Thymus (tissue), 11 donors: ENCODE measurements around the gene PARP6. TPM values are rescaled to one million over a fixed set of nuclear protein-coding genes. Genes with fewer than 3 reads are reported as not detected.
A peak's percentile ranks its signal among the peaks of the same experiment; 100 is the strongest.

ENCODE experiments used
- DNase-seq, 9 donors: peaks; one replicate each; pipeline ENCODE4 v3.0.0-alpha.2; 2013; ENCODE audit warnings: low spot score in 9 of 9, low read depth in 6 of 9, missing footprints in 1 of 9
- H3K27ac ChIP-seq, 2 donors: one replicate each; pipeline ENCODE4 v1.5.1; 2013; ENCODE audit warnings: control low read depth in 1 of 2, low read depth in 1 of 2, low read length in 1 of 2, mild to moderate bottlenecking in 1 of 2, moderate library complexity in 1 of 2
- H3K27me3 ChIP-seq, 2 donors: one replicate each; pipeline ENCODE4 v1.5.1; 2013; ENCODE audit warnings: low read length in 1 of 2; ENCODE audit not compliant: control insufficient read depth in 2 of 2, insufficient read depth in 1 of 2
- H3K36me3 ChIP-seq, 2 donors: one replicate each; pipeline ENCODE4 v1.5.1; 2013; ENCODE audit warnings: low read length in 1 of 2, mild to moderate bottlenecking in 1 of 2, moderate library complexity in 1 of 2; ENCODE audit not compliant: control insufficient read depth in 2 of 2, insufficient read depth in 2 of 2
- H3K4me1 ChIP-seq, 2 donors: one replicate each; pipeline ENCODE4 v1.5.1; 2013; ENCODE audit warnings: low read length in 2 of 2; ENCODE audit not compliant: control insufficient read depth in 2 of 2, insufficient read depth in 2 of 2
- H3K4me3 ChIP-seq, 2 donors: one replicate each; pipeline ENCODE4 v1.5.1; 2013; ENCODE audit warnings: low read length in 2 of 2, control low read depth in 1 of 2, mild to moderate bottlenecking in 1 of 2
- H3K9me3 ChIP-seq, 2 donors: one replicate each; pipeline ENCODE4 v1.5.1; 2013; ENCODE audit warnings: low read length in 1 of 2, mild to moderate bottlenecking in 1 of 2; ENCODE audit not compliant: control insufficient read depth in 2 of 2, insufficient read depth in 1 of 2
- WGBS: extraction: QIAGEN DNeasy Blood & Tissue Kit; methylation state at CpG from one replicate; pipeline ENCODE4 v1.1.7; 2013; 5-methylcytosine and 5-hydroxymethylcytosine counted together
- polyA plus RNA-seq: library from polyadenylated mRNA; stranded (reverse); fragments of 200-250 nt; gene quantifications from one replicate; pipeline ENCODE4 v1.2.3, GENCODE V29; 2013
- total RNA-seq: library from RNA; stranded (reverse); fragments of 120-200 nt; gene quantifications from one replicate; pipeline ENCODE4 v1.2.4, GENCODE V29; 2013
- donor health status: healthy.

The PARP6 gene
- total and polyA plus RNA-seq, 2 donors = 40.5 to 125 TPM

DNA sequence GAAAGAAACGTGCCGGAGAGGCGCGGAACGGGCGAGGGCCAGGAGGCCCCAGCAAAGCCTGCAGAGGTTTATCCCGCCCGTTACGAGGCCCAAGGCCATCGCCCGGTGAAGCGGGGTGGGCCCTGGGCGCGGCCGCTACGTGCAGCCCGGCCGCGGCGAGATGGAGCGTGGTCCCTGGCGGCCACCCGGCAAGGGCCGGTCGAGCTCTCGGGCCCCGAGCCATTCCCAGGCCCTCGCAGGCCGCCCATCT, 42.5 kb downstream of the PARP6 start:
- H3K4me1 ChIP-seq = peaks cover 8 to 47% of the 10 kb centered on the region in 2 donors
- peak overlapping the region; percentile 61 to 85 for H3K4me3 ChIP-seq
- DNase-seq = peak in 2 of 9 donors; percentile 8 to 17
- H3K27me3 ChIP-seq = no peaks in the 10 kb centered on the region
- no peaks in the 10 kb centered on the region for H3K36me3 ChIP-seq
- under 1% methylated on average over 29 of the region's 29 CpGs for WGBS
- peak overlapping the region; percentile 75 to 94 for H3K27ac ChIP-seq
- no peaks in the 10 kb centered on the region for H3K9me3 ChIP-seq

GRCh38 chr15:72229076-72229946, 43.0 kb downstream of the PARP6 start:
- 27% methylated on average over 25 of the region's 25 CpGs for whole genome bisulfite sequencing
- Histone ChIP-seq H3K4me1 (peaks cover 8 to 47% of the 10 kb centered on the region in 2 donors), H3K36me3 (peaks cover 0 to under 1% of the 10 kb centered on the region in 2 donors), H3K27me3 (no peaks in the 10 kb centered on the region), H3K27ac (peak overlapping the region; percentile 75 to 94), H3K9me3 (no peaks in the 10 kb centered on the region), H3K4me3 (peak overlapping the region; percentile 61 to 85)
- peak in 7 of 9 donors; percentile 37 to 79 (median 50) for DNase-seq

GRCh38 chr15:72227720-72228119, 44.6 kb downstream of the PARP6 start:
- Histone ChIP-seq H3K27ac (peak overlapping the region; percentile 75 to 80), H3K36me3 (peaks cover 4 to 10% of the 10 kb centered on the region in 2 donors), H3K27me3 (no peaks in the 10 kb centered on the region), H3K9me3 (no peaks in the 10 kb centered on the region), H3K4me3 (peak overlapping the region in 1 of 2 donors; percentile 13), H3K4me1 (peaks cover 8 to 50% of the 10 kb centered on the region in 2 donors)
- peak in 1 of 9 donors; percentile 24 for DNase-seq
- WGBS = 64% methylated on average over 4 of the region's 4 CpGs

DNA sequence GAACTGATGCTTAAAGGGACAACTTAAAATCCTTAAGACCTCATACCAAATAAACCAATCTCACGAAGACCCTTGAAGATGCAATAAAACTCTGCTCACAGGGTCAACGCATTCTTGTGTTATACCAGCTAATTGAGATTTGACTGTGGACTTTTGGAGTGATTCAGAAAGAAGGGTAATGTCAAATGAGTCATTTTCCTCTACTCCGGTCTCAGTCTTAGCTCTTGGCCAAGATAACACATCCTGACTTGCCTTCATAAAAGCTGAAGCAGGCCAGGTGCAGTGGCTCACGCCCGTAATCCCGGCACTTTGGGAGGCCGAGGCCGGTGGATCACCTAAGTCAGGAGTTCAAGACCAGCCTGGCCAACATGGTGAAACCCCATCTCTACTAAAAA, 45.2 kb downstream of the PARP6 start:
- H3K27me3 ChIP-seq = no peaks in the 10 kb centered on the region
- no peaks in the 10 kb centered on the region for H3K9me3 ChIP-seq
- peak overlapping the region; percentile 75 to 83 for H3K27ac ChIP-seq
- WGBS = 73% methylated on average over 8 of the region's 8 CpGs
- DNase-seq = no peak
- peaks cover 4 to 14% of the 10 kb centered on the region in 2 donors for H3K36me3 ChIP-seq
- peaks cover 8 to 48% of the 10 kb centered on the region in 2 donors for H3K4me1 ChIP-seq
- H3K4me3 ChIP-seq = no peak overlapping the region

- H3K27ac ChIP-seq = peak overlapping the region in 1 of 2 donors; percentile 7
- peaks cover 16 to 32% of the 10 kb centered on the region in 2 donors for H3K36me3 ChIP-seq
Observed at GRCh38 chr15:72223278-72223677, 49.1 kb downstream of the PARP6 start.

DNA sequence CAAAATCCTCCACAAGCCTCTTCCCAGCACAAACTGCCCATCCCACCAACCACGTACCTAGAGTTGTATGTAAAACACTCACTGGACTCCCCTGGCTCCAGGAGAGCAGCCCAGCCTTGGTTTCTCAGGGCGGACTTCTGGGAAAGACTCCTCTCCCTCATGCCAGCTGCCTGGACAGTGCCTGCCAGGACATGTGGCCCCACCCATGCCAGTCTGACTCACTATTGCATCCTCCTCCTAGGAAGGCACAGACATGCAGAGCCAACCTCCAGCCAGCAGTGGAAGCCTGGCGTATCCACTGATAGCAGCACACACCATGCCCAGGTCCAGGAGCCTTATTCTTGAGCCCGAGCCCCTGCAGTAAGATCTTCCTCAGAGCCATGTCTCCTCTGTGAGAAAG, 50.0 kb downstream of the PARP6 start:
- Histone ChIP-seq H3K9me3 (no peaks in the 10 kb centered on the region), H3K4me3 (no peak overlapping the region), H3K36me3 (peaks cover 22 to 38% of the 10 kb centered on the region in 2 donors), H3K27me3 (no peaks in the 10 kb centered on the region), H3K27ac (no peak overlapping the region), H3K4me1 (peaks cover 8 to 20% of the 10 kb centered on the region in 2 donors)
- WGBS = 97% methylated on average over 4 of the region's 4 CpGs
- no peak for DNase-seq

More at GRCh38 chr15:72223278-72223677, 49.1 kb downstream of the PARP6 start:
- no peaks in the 10 kb centered on the region for H3K27me3 ChIP-seq
- H3K4me3 ChIP-seq = no peak overlapping the region
- H3K4me1 ChIP-seq = peaks cover 8 to 29% of the 10 kb centered on the region in 2 donors
- 97% methylated on average over 10 of the region's 10 CpGs for WGBS
- DNase-seq = no peak
- no peaks in the 10 kb centered on the region for H3K9me3 ChIP-seq

DNA sequence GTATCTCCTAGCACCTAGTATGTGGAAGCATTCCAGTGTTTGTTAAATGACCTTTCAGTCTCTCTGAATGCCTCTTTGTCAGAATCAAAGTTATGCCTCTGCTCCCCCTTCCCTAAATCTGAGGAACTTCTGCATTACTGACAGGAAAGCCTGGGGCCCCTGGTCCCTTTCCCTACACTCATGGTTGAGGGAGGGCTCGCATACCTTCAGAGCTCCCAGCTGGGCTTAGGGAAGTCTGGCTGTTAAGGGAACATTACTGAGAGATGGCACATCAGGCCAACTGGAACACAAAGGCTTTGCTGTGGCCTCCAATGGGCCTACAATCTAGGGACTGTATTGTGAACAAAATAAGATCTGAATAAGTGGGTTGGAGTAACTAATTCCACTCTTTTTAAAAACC, 51.7 kb downstream of the PARP6 start:
- Histone ChIP-seq H3K4me1 (peaks cover 0 to 7% of the 10 kb centered on the region in 2 donors), H3K27me3 (no peaks in the 10 kb centered on the region), H3K27ac (no peak overlapping the region), H3K4me3 (no peak overlapping the region), H3K36me3 (peaks cover 36 to 55% of the 10 kb centered on the region in 2 donors), H3K9me3 (no peaks in the 10 kb centered on the region)
- DNase-seq = no peak
- WGBS = 98% methylated on average over 1 of the region's 1 CpG

DNA sequence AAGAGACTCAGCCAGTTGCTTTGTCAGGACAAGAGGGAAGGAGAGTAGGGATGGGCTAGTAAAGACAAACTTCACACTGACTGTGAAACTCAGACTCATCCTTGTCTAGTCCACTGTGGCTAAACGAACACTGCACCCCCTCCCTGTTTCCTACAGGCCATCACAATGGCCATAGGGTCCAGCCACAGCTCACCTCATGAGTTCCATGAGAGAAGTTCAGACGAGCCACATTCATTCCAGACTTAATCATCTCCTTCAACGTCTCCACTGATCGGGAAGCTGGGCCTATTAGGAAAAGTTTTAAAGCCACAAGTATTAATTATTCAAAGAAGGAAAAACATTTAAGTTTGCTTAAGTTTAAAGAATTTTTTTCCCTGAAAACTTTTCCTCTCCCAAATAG, 55.1 kb downstream of the PARP6 start:
- no peak overlapping the region for H3K4me3 ChIP-seq
- H3K27me3 ChIP-seq = no peaks in the 10 kb centered on the region
- no peak overlapping the region for H3K27ac ChIP-seq
- H3K4me1 ChIP-seq = peaks cover 0 to 2% of the 10 kb centered on the region in 2 donors
- 96% methylated on average over 4 of the region's 4 CpGs for WGBS
- no peaks in the 10 kb centered on the region for H3K9me3 ChIP-seq
- H3K36me3 ChIP-seq = peaks cover 43 to 60% of the 10 kb centered on the region in 2 donors
- no peak for DNase-seq

- no peak for DNase-seq
Observed at GRCh38 chr15:72216079-72216478, 56.3 kb downstream of the PARP6 start.

More at GRCh38 chr15:72216079-72216478, 56.3 kb downstream of the PARP6 start:
- H3K36me3 ChIP-seq = peaks cover 53 to 62% of the 10 kb centered on the region in 2 donors
- 97% methylated on average over 1 of the region's 1 CpG for WGBS
- H3K4me3 ChIP-seq = no peak overlapping the region
- H3K27ac ChIP-seq = no peak overlapping the region
- no peaks in the 10 kb centered on the region for H3K4me1 ChIP-seq
- H3K9me3 ChIP-seq = no peaks in the 10 kb centered on the region
- no peaks in the 10 kb centered on the region for H3K27me3 ChIP-seq
